ENCODE data around the gene IPCEF1. TPM values are rescaled to one million over a fixed set of nuclear protein-coding genes. Genes with fewer than 3 reads are reported as not detected.
"Not testable (repeated sequence)": the region's sequence is repeated elsewhere in the genome, so short reads cannot be mapped to it uniquely, and the experiment has no call there.

IPCEF1 gene
- total RNA-seq, 4 donors from 2014 or later = 0.63 to 5.3 (median 1.9) TPM

- H3K4me1 ChIP-seq = no peaks in the 10 kb centered on the region
- no peak for TF ChIP-seq EP300 (IDR thresholded peaks at IDR 0.05)
- no peak for TF ChIP-seq POLR2A (IDR thresholded peaks at IDR 0.05)
- TF ChIP-seq CTCF (IDR thresholded peaks at IDR 0.05) = no peak
Observed at GRCh38 chr6:154187714-154188113, 168.9 kb downstream of the IPCEF1 start.

GRCh38 chr6:154187203-154187602, 169.4 kb downstream of the IPCEF1 start:
- no peak for DNase-seq (ENCODE audit: low spot score in 2 of 2)
- no peaks in the 10 kb centered on the region for H3K36me3 ChIP-seq
- H3K4me3 ChIP-seq = no peak overlapping the region
- 71 to 81% methylated on average over 3 of the region's 3 CpGs for WGBS, 2 donors
- no peaks in the 10 kb centered on the region for H3K4me1 ChIP-seq
- peaks cover 0 to 11% (median 0%) of the 10 kb centered on the region in 4 donors for H3K9me3 ChIP-seq
- no peaks in the 10 kb centered on the region for H3K27me3 ChIP-seq
- TF ChIP-seq CTCF (IDR thresholded peaks at IDR 0.05) (no peak), EP300 (IDR thresholded peaks at IDR 0.05) (no peak), POLR2A (IDR thresholded peaks at IDR 0.05) (no peak)
- H3K27ac ChIP-seq = no peak overlapping the region

More at GRCh38 chr6:154187714-154188113, 168.9 kb downstream of the IPCEF1 start:
- Histone ChIP-seq H3K9me3 (peaks cover 0 to 10% (median 0%) of the 10 kb centered on the region in 4 donors), H3K27ac (no peak overlapping the region), H3K27me3 (no peaks in the 10 kb centered on the region), H3K4me3 (no peak overlapping the region), H3K36me3 (no peaks in the 10 kb centered on the region)
- no peak for DNase-seq (ENCODE audit: low spot score in 2 of 2)

- Histone ChIP-seq H3K4me1 (no peaks in the 10 kb centered on the region), H3K9me3 (peaks cover 0 to 23% (median 0%) of the 10 kb centered on the region in 4 donors), H3K27ac (no peak overlapping the region), H3K27me3 (no peaks in the 10 kb centered on the region), H3K4me3 (no peak overlapping the region), H3K36me3 (no peaks in the 10 kb centered on the region)
- DNase-seq (ENCODE audit: low spot score in 2 of 2) = no peak
- TF ChIP-seq EP300 (IDR thresholded peaks at IDR 0.05) = no peak
- WGBS, 2 donors = 84 to 88% methylated on average over 5 of the region's 5 CpGs
Observed at GRCh38 chr6:154179434-154179833, 177.2 kb downstream of the IPCEF1 start.

GRCh38 chr6:154172393-154172792, 184.2 kb downstream of the IPCEF1 start:
- H3K4me1 ChIP-seq; DNase-seq (ENCODE audit: low spot score in 2 of 2); H3K27me3 ChIP-seq; H3K36me3 ChIP-seq; H3K4me3 ChIP-seq; H3K27ac ChIP-seq: not testable (repeated sequence)
- 72 to 82% methylated on average over 4 to 5 of the region's 5 CpGs for WGBS, 2 donors
- peaks cover 0 to 15% (median 0%) of the 10 kb centered on the region in 4 donors for H3K9me3 ChIP-seq

GRCh38 chr6:154170106-154170505, 186.5 kb downstream of the IPCEF1 start:
- no peak for DNase-seq (ENCODE audit: low spot score in 2 of 2)
- no peak overlapping the region for H3K4me3 ChIP-seq
- peaks cover 0 to 18% (median 5%) of the 10 kb centered on the region in 4 donors for H3K4me1 ChIP-seq
- no peak for TF ChIP-seq EP300 (IDR thresholded peaks at IDR 0.05)
- TF ChIP-seq CTCF (IDR thresholded peaks at IDR 0.05) = no peak
- TF ChIP-seq POLR2A (IDR thresholded peaks at IDR 0.05) = no peak
- 39 to 48% methylated on average over 2 of the region's 2 CpGs for WGBS, 2 donors
- H3K27me3 ChIP-seq = no peaks in the 10 kb centered on the region
- no peak overlapping the region for H3K27ac ChIP-seq
- no peaks in the 10 kb centered on the region for H3K36me3 ChIP-seq
- H3K9me3 ChIP-seq = peaks cover 0 to 2% (median 0%) of the 10 kb centered on the region in 4 donors

GRCh38 chr6:154169193-154169847, 187.3 kb downstream of the IPCEF1 start:
- H3K36me3 ChIP-seq = no peaks in the 10 kb centered on the region
- no peak overlapping the region for H3K4me3 ChIP-seq
- no peaks in the 10 kb centered on the region for H3K27me3 ChIP-seq
- peaks cover 0 to 2% (median 0%) of the 10 kb centered on the region in 4 donors for H3K9me3 ChIP-seq
- peaks cover 0 to 25% (median 5%) of the 10 kb centered on the region in 4 donors for H3K4me1 ChIP-seq
- DNase-seq (ENCODE audit: low spot score in 2 of 2) = no peak
- H3K27ac ChIP-seq = no peak overlapping the region
- 79 to 91% methylated on average over 5 of the region's 5 CpGs for WGBS, 2 donors
- TF ChIP-seq CTCF (IDR thresholded peaks at IDR 0.05) (no peak), POLR2A (IDR thresholded peaks at IDR 0.05) (no peak), EP300 (IDR thresholded peaks at IDR 0.05) (no peak)

Data from tibial nerve (tissue), 4 donors.